H1 (cell line): ENCODE data around the gene MBNL2. TPM values are rescaled to one million over a fixed set of nuclear protein-coding genes. Genes with fewer than 3 reads are reported as not detected.

Source experiments
- CTCF ChIA-PET: fragments of 300-600 bp; sonication (Branson Sonifier 250); formaldehyde crosslinking; loops from one replicate; lab custom pipeline; 2021; ENCODE audit not compliant: partially characterized antibody; lab: Charles Lee
- POLR2A ChIA-PET: fragments of 300-600 bp; sonication (Branson Sonifier 250); formaldehyde crosslinking; loops from one replicate; lab custom pipeline; 2021; ENCODE audit warnings: inconsistent platforms; ENCODE audit not compliant: partially characterized antibody; lab: Charles Lee
- DNase-seq, 2 experiments: peaks; one replicate each; pipeline versions ENCODE4 v3.0.0 to v3.0.0-alpha.2; 2010 to 2022; ENCODE audit warnings: low spot score in 2 of 2, low read depth in 1 of 2, mixed read lengths in 1 of 2
- FAIRE-seq: peaks from 2 replicates; lab custom pipeline; 2011; peaks lifted over from hg19 to GRCh38; lab: Jason Lieb, UNC
- H2AFZ ChIP-seq: 2 replicates; pipeline ENCODE4 v1.8.1; 2012; ENCODE audit warnings: low read length, inconsistent platforms
- H2AK5ac ChIP-seq: 2 replicates; pipeline ENCODE4 v1.6.1; 2013; ENCODE audit warnings: low read depth, low read length
- H2BK120ac ChIP-seq: replicated peaks from 2 replicates; pipeline ENCODE3; 2013; ENCODE audit warnings: low read depth, low read length, inconsistent platforms
- H2BK12ac ChIP-seq: 2 replicates; pipeline ENCODE4 v1.6.1; 2013; ENCODE audit warnings: low read depth, low read length
- H2BK15ac ChIP-seq: 2 replicates; pipeline ENCODE4 v1.6.1; 2013; ENCODE audit warnings: low read length
- H2BK20ac ChIP-seq: 2 replicates; pipeline ENCODE4 v1.6.1; 2013; ENCODE audit warnings: low read length
- H2BK5ac ChIP-seq: 2 replicates; pipeline ENCODE4 v1.6.1; 2013; ENCODE audit warnings: low read depth, low read length
- H3K14ac ChIP-seq: 2 replicates; pipeline ENCODE4 v1.6.1; 2013; ENCODE audit warnings: inconsistent platforms; ENCODE audit not compliant: insufficient read length
- H3K18ac ChIP-seq: 2 replicates; pipeline ENCODE4 v1.6.1; 2013; ENCODE audit warnings: low read length; ENCODE audit errors: extremely low read depth
- H3K23ac ChIP-seq: 2 replicates; pipeline ENCODE4 v1.6.1; 2013; ENCODE audit warnings: inconsistent platforms; ENCODE audit not compliant: insufficient read length
- H3K23me2 ChIP-seq: 2 replicates; pipeline ENCODE4 v1.6.1; 2013; ENCODE audit warnings: low read depth, low read length
- H3K27ac ChIP-seq: 2 replicates; pipeline ENCODE4 v1.6.1; 2011; ENCODE audit warnings: low read depth, low read length, inconsistent platforms
- H3K27me3 ChIP-seq, 4 experiments: replicated peaks in 1 of 4; 1 replicate in 1 of 4; 2 replicates in 3 of 4; pipeline versions ENCODE4 v1.6.1 to v1.8.1; 2011 to 2013; ENCODE audit warnings: low read length in 3 of 4, mild to moderate bottlenecking in 3 of 4, inconsistent platforms in 2 of 4, mixed read lengths in 2 of 4, moderate library complexity in 1 of 4; ENCODE audit not compliant: control insufficient read depth in 3 of 4, insufficient read depth in 3 of 4; ENCODE audit errors: extremely low read depth in 1 of 4
- H3K36me3 ChIP-seq, 4 experiments: 2 replicates each; pipeline versions ENCODE4 v1.6.1 to v1.8.1; 2011 to 2013; ENCODE audit warnings: mild to moderate bottlenecking in 4 of 4, low read length in 3 of 4, moderate library complexity in 2 of 4, control low read depth in 1 of 4, inconsistent platforms in 1 of 4; ENCODE audit not compliant: insufficient read depth in 4 of 4, control insufficient read depth in 2 of 4
- H3K4ac ChIP-seq: replicated peaks from 2 replicates; pipeline ENCODE3; 2013; ENCODE audit warnings: low read length, low read depth, mixed read lengths, inconsistent platforms; ENCODE audit not compliant: insufficient read length
- H3K4me1 ChIP-seq, 4 experiments: replicated peaks in 1 of 4; 1 replicate in 1 of 4; 2 replicates in 3 of 4; pipeline versions ENCODE4 v1.6.1 to v1.8.1; 2011 to 2013; ENCODE audit warnings: low read length in 3 of 4, inconsistent platforms in 2 of 4, mixed read lengths in 1 of 4; ENCODE audit not compliant: insufficient read depth in 4 of 4, control insufficient read depth in 3 of 4
- H3K4me2 ChIP-seq, 2 experiments: 2 replicates each; pipeline versions ENCODE4 v1.6.1 to v1.8.1; 2011 to 2013; ENCODE audit warnings: low read depth in 2 of 2, low read length in 2 of 2, control low read depth in 1 of 2, inconsistent platforms in 1 of 2, mild to moderate bottlenecking in 1 of 2; ENCODE audit not compliant: insufficient read depth in 1 of 2
- H3K4me3 ChIP-seq, 4 experiments: fragments of 200-600, 300-600 bp in 1 of 4; sonication (generic), shearing (Covaris generic), sonication (Bioruptor Twin) in 1 of 4; 2 replicates each; pipeline versions ENCODE4 v1.5.1 to v1.8.1; 2011 to 2016; ENCODE audit warnings: low read length in 4 of 4, low read depth in 3 of 4, control low read depth in 2 of 4, inconsistent platforms in 2 of 4, mild to moderate bottlenecking in 2 of 4, mixed read lengths in 1 of 4, moderate library complexity in 1 of 4; ENCODE audit not compliant: insufficient read depth in 2 of 4; ENCODE audit errors: extremely low read depth in 1 of 4
- H3K56ac ChIP-seq: replicated peaks from 2 replicates; pipeline ENCODE3; 2013; ENCODE audit warnings: low read depth, mild to moderate bottlenecking, mixed read lengths, low read length, inconsistent platforms; ENCODE audit not compliant: insufficient read length
- H3K79me1 ChIP-seq: 2 replicates; pipeline ENCODE4 v1.6.1; 2013; ENCODE audit warnings: low read depth, low read length, control low read depth
- H3K79me2 ChIP-seq, 2 experiments: 2 replicates each; pipeline versions ENCODE4 v1.6.1 to v1.8.1; 2012 to 2013; ENCODE audit warnings: low read length in 2 of 2, mild to moderate bottlenecking in 2 of 2, inconsistent platforms in 1 of 2; ENCODE audit not compliant: insufficient read depth in 2 of 2, control insufficient read depth in 1 of 2
- H3K9ac ChIP-seq, 4 experiments: replicated peaks in 1 of 4; 1 replicate in 1 of 4; 2 replicates in 3 of 4; pipeline versions ENCODE4 v1.6.1 to v1.8.1; 2011 to 2013; ENCODE audit warnings: low read depth in 3 of 4, low read length in 3 of 4, control low read depth in 2 of 4, mild to moderate bottlenecking in 2 of 4, moderate library complexity in 2 of 4, inconsistent platforms in 1 of 4; ENCODE audit errors: extremely low read depth in 1 of 4
- H3K9me3 ChIP-seq, 2 experiments: 2 replicates each; pipeline versions ENCODE4 v1.6.1 to v1.8.1; 2012 to 2013; ENCODE audit warnings: mild to moderate bottlenecking in 2 of 2, moderate library complexity in 2 of 2, control low read depth in 1 of 2, inconsistent platforms in 1 of 2, low read depth in 1 of 2, low read length in 1 of 2, mixed read lengths in 1 of 2; ENCODE audit not compliant: insufficient read depth in 2 of 2
- H4K20me1 ChIP-seq, 2 experiments: replicated peaks in 1 of 2; 2 replicates each; pipeline versions ENCODE3 to v1.8.1; 2011 to 2013; ENCODE audit warnings: inconsistent platforms in 2 of 2, low read length in 2 of 2, mild to moderate bottlenecking in 1 of 2; ENCODE audit not compliant: insufficient read depth in 2 of 2, control insufficient read depth in 1 of 2
- H4K5ac ChIP-seq: 2 replicates; pipeline ENCODE4 v1.6.1; 2013; ENCODE audit warnings: low read length, low read depth, mixed read lengths, inconsistent platforms; ENCODE audit not compliant: insufficient read length
- H4K8ac ChIP-seq: 2 replicates; pipeline ENCODE4 v1.8.0; 2013; ENCODE audit warnings: mild to moderate bottlenecking, moderate library complexity, low read length, inconsistent platforms; ENCODE audit not compliant: insufficient read depth; ENCODE audit errors: extremely low read depth
- H4K91ac ChIP-seq: replicated peaks from 2 replicates; pipeline ENCODE3; 2013; ENCODE audit warnings: low read length, mixed read lengths, inconsistent platforms; ENCODE audit not compliant: insufficient read length
- ASH2L ChIP-seq: fragments of 200-600, 300-600 bp; sonication (generic); IDR thresholded peaks from one replicate; pipeline ENCODE4 v1.7.1; 2017; ENCODE audit warnings: low read length
- EGR1 ChIP-seq: IDR thresholded peaks from 2 replicates; pipeline ENCODE4 v1.6.1; 2011; ENCODE audit warnings: low read depth, low read length, borderline replicate concordance
- MAFK ChIP-seq: IDR thresholded peaks from 2 replicates; pipeline ENCODE4 v1.6.1; 2012; ENCODE audit warnings: low read depth, mild to moderate bottlenecking, improper control_type of control experiment, low read length
- RAD21 ChIP-seq, 2 experiments: IDR thresholded peaks in 1 of 2; conservative IDR thresholded peaks in 1 of 2; 2 replicates each; pipeline ENCODE4 v1.6.1; 2011; ENCODE audit warnings: low read depth in 2 of 2, low read length in 2 of 2, improper control_type of control experiment in 1 of 2, inconsistent platforms in 1 of 2, mild to moderate bottlenecking in 1 of 2, moderate library complexity in 1 of 2
- SAP30 ChIP-seq: fragments of 300-600 bp; sonication (generic); IDR thresholded peaks from 2 replicates; pipeline ENCODE4 v1.7.1; 2012; ENCODE audit warnings: low read length, moderate library complexity, mild to moderate bottlenecking, inconsistent platforms; ENCODE audit not compliant: insufficient read depth, insufficient replicate concordance
- SIX5 ChIP-seq: IDR thresholded peaks from 2 replicates; pipeline ENCODE4 v1.6.1; 2011; ENCODE audit warnings: mild to moderate bottlenecking, low read depth, low read length
- SP1 ChIP-seq: IDR thresholded peaks from 2 replicates; pipeline ENCODE4 v1.6.1; 2011; ENCODE audit warnings: low read depth, low read length
- SUZ12 ChIP-seq: fragments of 200-600 bp; sonication (generic); IDR thresholded peaks from 2 replicates; pipeline ENCODE4 v1.6.1; 2012; ENCODE audit warnings: mild to moderate bottlenecking, inconsistent platforms, low read length, moderate library complexity, mixed read lengths
- WGBS, 2 experiments: shearing (Covaris generic) in 1 of 2; methylation state at CpG; one replicate each; pipeline versions ENCODE4 v1.1.6 to v1.1.7; 2013 to 2015; ENCODE audit warnings: low lambda C conversion rate in 2 of 2, mixed read lengths in 2 of 2, inconsistent platforms in 1 of 2, low coverage in 1 of 2, missing lambda C conversion rate in 1 of 2; ENCODE audit not compliant: insufficient replicate concordance in 2 of 2, insufficient coverage in 1 of 2, insufficient read length in 1 of 2; ENCODE audit errors: extremely low coverage in 1 of 2, missing lambda C conversion rate in 1 of 2; 5-methylcytosine and 5-hydroxymethylcytosine counted together
- polyA plus RNA-seq, 7 experiments: library from polyadenylated mRNA; depleted of rRNA in 3 of 7; stranded (reverse) in 5 of 7; unstranded in 2 of 7; fragments of >200 nt in 5 of 7; fragments of 200-250 nt in 2 of 7; gene quantifications; 1 replicate in 5 of 7; 2 replicates in 1 of 7; 4 replicates in 1 of 7; pipeline versions ENCODE4 v1.2.1 to v1.2.3, GENCODE V29; 2011 to 2013; ENCODE audit warnings: missing spikeins in 2 of 7, mixed read lengths in 2 of 7
- total RNA-seq: library from RNA; stranded (reverse); fragmentation: NEBNext Ultra II Directional; extraction: Animal tissue kit (Norgen Biotek cat#: 25700); gene quantifications from 2 replicates; pipeline ENCODE4 v1.2.1, GENCODE V29; 2021
- TF ChIP-seq, protein P1 (sequence below), 3 experiments: IDR thresholded peaks; 1 replicate in 2 of 3; 2 replicates in 1 of 3; pipeline versions ENCODE4 v1.5.1 to v1.6.1; 2011; ENCODE audit warnings: low read length in 3 of 3, mild to moderate bottlenecking in 3 of 3, inconsistent platforms in 2 of 3, low read depth in 1 of 3, moderate library complexity in 1 of 3; ENCODE audit not compliant: insufficient read depth in 1 of 3; ENCODE audit errors: control extremely low read depth in 1 of 3

The MBNL2 gene
- total and polyA plus RNA-seq, 2 of the 8 experiments (the other 6 are each of a cell fraction or from before 2014, with no cell fraction given), result 1.0 to 2.6 TPM

DNA sequence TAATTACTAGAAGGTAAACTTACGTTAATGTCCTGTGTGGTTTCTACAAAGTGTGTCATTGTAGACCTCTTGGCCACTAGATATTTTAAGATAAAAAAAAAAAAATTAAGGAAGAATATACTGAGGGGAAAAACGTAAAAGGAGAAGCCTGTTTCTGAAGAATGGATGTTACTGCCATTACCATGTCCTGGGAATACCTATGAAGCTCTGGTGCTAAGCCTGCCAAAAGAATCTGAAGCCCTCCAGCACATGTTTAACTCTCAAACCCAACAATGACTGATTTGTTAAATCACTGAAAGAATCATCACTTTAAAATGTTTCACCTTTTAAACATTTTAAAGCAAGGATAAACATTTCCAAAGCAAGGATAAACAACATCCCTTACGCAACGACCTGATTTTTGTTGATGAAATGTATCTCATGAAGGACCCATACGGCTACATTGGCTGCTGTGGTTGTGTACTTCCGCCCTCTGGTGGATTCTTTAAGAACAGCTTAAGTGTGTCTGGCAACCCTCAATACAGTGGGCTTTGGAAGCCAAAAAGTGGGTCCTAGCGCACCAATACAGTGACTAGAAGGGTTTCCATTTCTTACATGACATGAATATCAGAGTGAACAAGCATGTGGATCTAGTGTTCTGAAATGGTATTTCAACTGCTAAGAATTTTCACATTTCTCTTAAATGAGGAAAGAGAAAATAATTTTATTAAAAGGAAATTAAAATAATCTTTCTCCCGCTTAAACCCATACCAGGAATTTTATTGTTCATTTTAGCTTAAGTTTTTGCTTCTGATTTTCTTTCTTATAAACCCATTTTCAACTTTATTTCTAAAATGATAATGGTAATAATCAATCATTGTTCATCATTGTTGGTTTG is 137.3 kb downstream of the MBNL2 start:
- CTCF ChIA-PET, result interaction anchor here (0.6 to 5.3 kb wide), 25 partner anchors 8 to 1293 kb away, joined by 3 to 72 read pairs (median 4); partner anchors contain the start of gene MBNL2
- no peaks in the 10 kb centered on the region for H3K23me2 ChIP-seq
- no peak overlapping the region for H2AFZ ChIP-seq
- no peak overlapping the region for H2BK120ac ChIP-seq
- no peaks in the 10 kb centered on the region for H3K79me2 ChIP-seq
- H2AK5ac ChIP-seq, result no peak overlapping the region
- H2BK20ac ChIP-seq, result no peak overlapping the region
- H4K8ac ChIP-seq, result no peak overlapping the region
- H2BK5ac ChIP-seq, result no peak overlapping the region
- H4K5ac ChIP-seq, result no peak overlapping the region
- DNase-seq, result no peak
- no peaks in the 10 kb centered on the region for H3K27me3 ChIP-seq
- H3K27ac ChIP-seq, result no peak overlapping the region
- no peak overlapping the region for H3K4me3 ChIP-seq
- no peak overlapping the region for H2BK12ac ChIP-seq
- no peak overlapping the region for H3K9ac ChIP-seq
- no peak overlapping the region for H3K56ac ChIP-seq
- no peaks in the 10 kb centered on the region for H3K79me1 ChIP-seq
- no peaks in the 10 kb centered on the region for H3K36me3 ChIP-seq
- 51% methylated on average over 8 of the region's 8 CpGs; no CpG with 5 or more reads in 1 of the 2 experiments for WGBS, 2 experiments
- no peak overlapping the region for H3K4me2 ChIP-seq
- no peak overlapping the region for H3K14ac ChIP-seq
- POLR2A ChIA-PET, result interaction anchor here (0.6 to 1.2 kb wide), 2 partner anchors 35 to 230 kb away, joined by 3 to 4 read pairs; no protein-coding TSS in a partner anchor
- no peak overlapping the region for H4K91ac ChIP-seq
- no peaks in the 10 kb centered on the region for H3K9me3 ChIP-seq
- H4K20me1 ChIP-seq, result no peaks in the 10 kb centered on the region
- H2BK15ac ChIP-seq, result no peak overlapping the region
- no peak overlapping the region for H3K18ac ChIP-seq
- FAIRE-seq, result peak; percentile 97
- H3K4ac ChIP-seq, result no peak overlapping the region
- H3K23ac ChIP-seq, result no peak overlapping the region
- H3K4me1 ChIP-seq, result no peaks in the 10 kb centered on the region
- TF ChIP-seq SP1 (no peak), SIX5 (no peak), MAFK (no peak), RAD21 (IDR thresholded peaks at IDR 0.05 in 1 of 2, conservative IDR thresholded peaks at IDR 0.05 in 1 of 2; ENCODE audit: low read depth in 2 of 2, low read length in 2 of 2) (peak; percentile 93 to 94), SAP30 (no peak), SUZ12 (no peak), EGR1 (no peak), ASH2L (no peak)
- TF ChIP-seq, protein P1, sequence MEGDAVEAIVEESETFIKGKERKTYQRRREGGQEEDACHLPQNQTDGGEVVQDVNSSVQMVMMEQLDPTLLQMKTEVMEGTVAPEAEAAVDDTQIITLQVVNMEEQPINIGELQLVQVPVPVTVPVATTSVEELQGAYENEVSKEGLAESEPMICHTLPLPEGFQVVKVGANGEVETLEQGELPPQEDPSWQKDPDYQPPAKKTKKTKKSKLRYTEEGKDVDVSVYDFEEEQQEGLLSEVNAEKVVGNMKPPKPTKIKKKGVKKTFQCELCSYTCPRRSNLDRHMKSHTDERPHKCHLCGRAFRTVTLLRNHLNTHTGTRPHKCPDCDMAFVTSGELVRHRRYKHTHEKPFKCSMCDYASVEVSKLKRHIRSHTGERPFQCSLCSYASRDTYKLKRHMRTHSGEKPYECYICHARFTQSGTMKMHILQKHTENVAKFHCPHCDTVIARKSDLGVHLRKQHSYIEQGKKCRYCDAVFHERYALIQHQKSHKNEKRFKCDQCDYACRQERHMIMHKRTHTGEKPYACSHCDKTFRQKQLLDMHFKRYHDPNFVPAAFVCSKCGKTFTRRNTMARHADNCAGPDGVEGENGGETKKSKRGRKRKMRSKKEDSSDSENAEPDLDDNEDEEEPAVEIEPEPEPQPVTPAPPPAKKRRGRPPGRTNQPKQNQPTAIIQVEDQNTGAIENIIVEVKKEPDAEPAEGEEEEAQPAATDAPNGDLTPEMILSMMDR (IDR thresholded peaks at IDR 0.05; ENCODE audit: control extremely low read depth in 1 of 3, insufficient read depth in 1 of 3, low read depth in 1 of 3, low read length in 3 of 3), result peak; percentile 18 to 86 (median 75)
